HUES64 (cell line): Measurements from ENCODE around the gene TMEM45A.
"Not testable (repeated sequence)": the region's sequence is repeated elsewhere in the genome, so short reads cannot be mapped to it uniquely, and the experiment has no call there.

Experiments
- H3K27ac ChIP-seq: 2 replicates; pipeline ENCODE4 v1.7.0; 2013; ENCODE audit warnings: low read depth, low read length, inconsistent platforms
- H3K27me3 ChIP-seq: 2 replicates; pipeline ENCODE4 v1.6.1; 2013; ENCODE audit warnings: mild to moderate bottlenecking, low read length; ENCODE audit not compliant: insufficient read depth
- H3K36me3 ChIP-seq: 2 replicates; pipeline ENCODE4 v1.6.1; 2013; ENCODE audit warnings: mild to moderate bottlenecking, low read length; ENCODE audit not compliant: insufficient read depth
- H3K4me1 ChIP-seq: 2 replicates; pipeline ENCODE4 v1.6.1; 2013; ENCODE audit warnings: mild to moderate bottlenecking, low read length, moderate library complexity; ENCODE audit not compliant: insufficient read depth
- H3K4me3 ChIP-seq: 2 replicates; pipeline ENCODE4 v1.5.1; 2013; ENCODE audit warnings: mild to moderate bottlenecking, low read length, moderate library complexity
- H3K9ac ChIP-seq: 2 replicates; pipeline ENCODE4 v1.6.1; 2013; ENCODE audit warnings: mild to moderate bottlenecking, low read depth, low read length
- H3K9me3 ChIP-seq: 2 replicates; pipeline ENCODE4 v1.6.1; 2013; ENCODE audit warnings: low read depth, low read length; ENCODE audit not compliant: insufficient read depth
- WGBS: fragments of 150-250, 120-280 bp; methylation state at CpG from one replicate; pipeline ENCODE4 v1.1.7; 2013; ENCODE audit warnings: missing lambda C conversion rate; 5-methylcytosine and 5-hydroxymethylcytosine counted together

The TMEM45A gene

DNA sequence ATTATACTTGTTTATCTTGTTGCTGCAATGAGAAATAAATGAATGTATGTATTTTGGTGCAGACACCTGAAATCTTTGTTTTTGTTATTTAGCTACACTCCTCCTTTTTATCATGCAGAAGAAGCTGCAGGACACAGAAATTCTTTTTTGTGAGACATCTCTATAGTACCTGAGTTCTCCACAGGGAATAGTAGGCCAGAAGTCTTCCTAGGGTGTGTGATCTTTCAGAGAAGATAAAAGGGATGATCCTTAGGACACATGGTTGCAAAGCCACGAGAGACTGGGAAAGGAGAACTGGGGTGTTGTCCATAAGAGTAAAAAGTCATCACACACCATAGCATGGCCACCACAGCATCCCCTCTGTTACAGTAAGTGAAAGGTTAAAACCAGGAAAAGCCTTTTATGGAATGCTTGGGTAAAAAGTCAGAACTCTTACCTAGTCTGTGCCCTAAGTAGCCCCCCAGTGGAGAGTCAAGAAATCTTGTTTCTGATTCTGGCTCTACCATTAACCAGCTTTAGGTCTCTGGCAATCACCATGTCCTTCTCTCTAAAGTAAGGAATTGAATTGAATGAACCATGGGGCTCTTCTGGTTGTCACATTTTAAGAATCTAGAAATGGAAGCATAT, 85.1 kb downstream of the TMEM45A start:
- Histone ChIP-seq H3K27ac (no peak overlapping the region), H3K4me3 (no peak overlapping the region), H3K4me1 (peaks cover 12% of the 10 kb centered on the region), H3K27me3 (no peaks in the 10 kb centered on the region), H3K9ac (no peak overlapping the region), H3K9me3 (no peaks in the 10 kb centered on the region), H3K36me3 (no peaks in the 10 kb centered on the region)
- WGBS, result no CpG with 5 or more reads among the region's 1 CpG

DNA sequence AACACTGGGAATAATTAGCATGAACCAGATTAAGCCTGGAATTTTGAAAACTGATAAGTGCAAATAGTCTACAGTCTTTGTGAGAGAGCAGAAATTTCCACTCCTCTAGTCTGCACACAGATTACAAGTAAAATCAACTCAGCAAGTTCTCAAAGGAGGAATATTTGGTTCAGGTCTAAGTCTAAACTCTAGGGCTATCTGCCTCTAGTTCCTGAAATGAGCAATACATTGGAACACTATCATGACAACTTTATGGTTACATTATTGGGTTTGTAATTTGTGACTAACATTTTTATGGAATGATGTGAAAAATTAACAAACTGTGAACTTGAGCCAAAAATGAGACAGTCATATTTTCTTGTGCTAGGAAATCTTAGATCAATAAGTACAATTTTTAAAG, 86.2 kb downstream of the TMEM45A start:
- no peak overlapping the region for H3K4me3 ChIP-seq
- H3K27me3 ChIP-seq, result no peaks in the 10 kb centered on the region

DNA sequence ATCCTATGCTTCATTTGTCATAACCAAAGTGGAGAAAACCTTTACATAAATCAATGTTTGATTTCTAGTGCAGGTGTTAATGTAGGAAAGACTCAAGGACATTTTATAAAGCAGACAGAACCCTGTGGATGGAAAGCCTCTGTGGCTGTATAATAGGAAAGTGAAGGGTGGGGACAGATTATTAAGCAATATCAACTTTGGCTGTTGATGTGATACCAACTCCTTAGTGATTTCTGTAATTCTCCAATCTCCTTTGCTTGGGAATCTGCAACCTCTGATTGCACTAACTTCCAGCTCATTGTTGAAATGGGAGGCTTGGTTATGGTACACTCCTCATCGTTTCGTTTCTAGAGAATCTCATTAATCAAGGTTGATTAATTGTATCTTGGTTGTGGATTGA, 87.7 kb downstream of the TMEM45A start:
- WGBS, result 98% methylated on average over 2 of the region's 2 CpGs
- Histone ChIP-seq H3K9me3 (0 out of 2 replicates have a peak, but pooled peaks cover under 1% of the 10 kb centered on the region), H3K4me3 (no peak overlapping the region), H3K4me1 (peaks cover 12% of the 10 kb centered on the region), H3K36me3 (no peaks in the 10 kb centered on the region), H3K9ac (no peak overlapping the region), H3K27ac (no peak overlapping the region), H3K27me3 (no peaks in the 10 kb centered on the region)

More for the DNA sequence above, 86.2 kb downstream of the TMEM45A start:
- H3K36me3 ChIP-seq, result no peaks in the 10 kb centered on the region
- no peak overlapping the region for H3K27ac ChIP-seq
- no peaks in the 10 kb centered on the region for H3K9me3 ChIP-seq
- peaks cover 12% of the 10 kb centered on the region for H3K4me1 ChIP-seq
- no peak overlapping the region for H3K9ac ChIP-seq

DNA sequence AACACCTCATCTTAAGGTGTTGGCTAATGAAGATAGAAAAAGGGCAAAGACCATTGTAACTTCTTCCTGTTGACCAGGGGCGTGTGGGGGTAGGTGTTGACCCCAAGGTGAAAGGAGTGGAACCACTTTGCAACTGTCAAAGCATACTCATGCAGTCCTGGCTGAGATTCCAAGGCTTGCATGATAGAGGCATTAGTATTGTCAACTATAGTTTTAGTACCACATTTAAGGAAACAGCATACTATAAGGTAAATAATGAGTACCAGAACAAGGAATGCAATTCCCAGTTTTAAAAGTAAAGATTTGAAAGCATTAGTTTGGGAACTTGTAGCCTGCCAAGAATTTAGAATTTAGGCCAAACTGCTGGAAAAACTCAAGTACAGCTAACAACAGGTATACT, 89.2 kb downstream of the TMEM45A start:
- 92% methylated on average over 1 of the region's 1 CpG for WGBS
- H3K4me1 ChIP-seq, result peaks cover 11% of the 10 kb centered on the region
- H3K9me3 ChIP-seq, result peaks cover 8% of the 10 kb centered on the region; the same call in 1 of the 2 replicates
- H3K4me3 ChIP-seq, result no peak overlapping the region
- no peak overlapping the region for H3K27ac ChIP-seq
- no peak overlapping the region for H3K9ac ChIP-seq
- H3K27me3 ChIP-seq, result no peaks in the 10 kb centered on the region
- H3K36me3 ChIP-seq, result no peaks in the 10 kb centered on the region

DNA sequence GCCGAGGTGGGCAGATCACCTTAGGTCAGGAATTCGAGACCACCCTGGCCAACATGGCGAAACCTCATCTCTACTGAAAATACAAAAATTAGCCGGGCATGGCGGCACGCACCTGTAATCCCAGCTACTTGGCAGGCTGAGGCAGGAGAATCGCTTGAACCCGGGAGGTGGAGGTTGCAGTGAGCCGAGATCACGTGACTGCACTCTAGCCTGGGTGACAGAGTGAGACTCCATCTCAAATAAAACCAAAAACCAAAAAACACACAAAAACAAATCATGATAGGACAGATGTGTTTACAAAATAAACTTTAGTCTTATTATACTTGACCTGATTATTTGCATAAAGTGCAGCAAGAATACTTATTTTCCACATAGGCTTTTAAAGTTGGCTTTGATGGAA, 89.7 kb downstream of the TMEM45A start:
- 96% methylated on average over 10 of the region's 10 CpGs for WGBS
- not testable (repeated sequence) for H3K27me3 ChIP-seq, H3K27ac ChIP-seq, H3K36me3 ChIP-seq, H3K4me3 ChIP-seq, H3K9ac ChIP-seq, H3K4me1 ChIP-seq
- peaks cover 10% of the 10 kb centered on the region; the same call in 1 of the 2 replicates for H3K9me3 ChIP-seq

DNA sequence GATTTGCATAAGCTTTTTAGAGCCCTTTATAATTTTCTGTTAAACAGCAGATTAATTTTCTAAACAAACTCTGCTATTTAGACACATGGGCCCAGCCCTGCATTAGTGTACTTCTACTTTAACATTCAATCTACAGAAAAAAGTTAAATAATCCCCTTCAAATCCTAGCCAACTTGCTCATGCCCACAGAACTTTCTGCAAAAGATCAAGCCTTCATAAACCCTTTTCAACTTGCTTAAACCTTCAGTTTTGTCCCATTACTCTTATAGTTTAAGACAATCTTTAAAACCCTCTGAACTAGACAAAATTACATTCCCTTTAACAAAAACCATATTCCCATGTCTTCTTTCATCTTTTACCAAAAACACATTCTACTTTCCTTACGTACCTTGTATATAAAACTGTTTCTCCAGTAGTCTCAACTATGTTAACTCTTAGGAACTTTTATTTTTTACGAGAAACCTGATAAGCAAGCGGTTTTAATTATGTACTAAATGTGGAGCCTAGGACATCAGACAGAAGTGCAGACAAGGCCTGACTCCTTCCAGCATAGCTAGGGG, 91.8 kb downstream of the TMEM45A start:
- peaks cover 12% of the 10 kb centered on the region; the same call in 1 of the 2 replicates for H3K9me3 ChIP-seq
- no peaks in the 10 kb centered on the region for H3K27me3 ChIP-seq
- no peak overlapping the region for H3K9ac ChIP-seq
- H3K36me3 ChIP-seq, result no peaks in the 10 kb centered on the region
- no peak overlapping the region for H3K4me3 ChIP-seq
- WGBS, result 99% methylated on average over 3 of the region's 3 CpGs
- H3K27ac ChIP-seq, result no peak overlapping the region
- H3K4me1 ChIP-seq, result no peaks in the 10 kb centered on the region

DNA sequence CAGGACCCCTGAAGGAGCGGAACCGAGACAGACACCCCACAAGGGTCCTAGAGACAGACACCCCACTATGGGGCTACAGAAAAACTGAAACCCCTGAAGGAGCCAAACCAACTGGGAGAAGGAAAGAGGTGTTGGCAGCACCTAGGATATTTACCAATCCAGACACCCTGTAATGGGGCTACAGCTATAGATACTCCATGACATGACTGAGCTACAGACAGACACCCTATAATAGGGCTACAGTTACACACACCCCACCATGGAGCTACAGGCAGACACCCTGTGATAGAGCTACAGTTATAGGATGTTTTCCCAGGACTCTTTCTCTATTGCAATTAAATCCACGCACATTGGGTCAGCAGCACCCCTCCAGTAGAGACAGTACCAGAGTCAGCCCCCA, 94.4 kb downstream of the TMEM45A start:
- Histone ChIP-seq H3K27me3 (no peaks in the 10 kb centered on the region), H3K9ac (no peak overlapping the region), H3K4me3 (no peak overlapping the region), H3K9me3 (peaks cover 12% of the 10 kb centered on the region; the same call in 1 of the 2 replicates), H3K36me3 (no peaks in the 10 kb centered on the region), H3K27ac (no peak overlapping the region), H3K4me1 (no peaks in the 10 kb centered on the region)
- 88% methylated on average over 3 of the region's 3 CpGs for WGBS

DNA sequence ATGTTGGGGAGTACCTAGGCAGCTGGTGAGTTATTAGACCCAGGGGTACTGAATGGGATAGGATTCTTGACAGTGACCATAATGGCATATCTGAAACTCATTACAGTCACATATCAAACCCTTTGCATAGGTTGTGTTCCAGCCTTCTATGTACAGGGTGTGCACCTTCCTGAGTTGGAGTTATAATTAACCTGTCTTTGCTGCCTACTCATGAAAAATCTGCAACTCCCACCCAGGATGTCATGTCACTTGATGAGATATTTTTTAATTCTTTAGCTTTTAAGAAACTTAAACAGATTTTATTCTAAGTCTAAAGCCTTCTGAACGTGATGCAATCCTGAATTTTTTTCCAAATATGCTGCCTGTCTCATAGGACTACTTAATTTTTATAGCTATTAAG, 95.8 kb downstream of the TMEM45A start:
- H3K9me3 ChIP-seq, result peaks cover 12% of the 10 kb centered on the region; the same call in 1 of the 2 replicates
- no peaks in the 10 kb centered on the region for H3K27me3 ChIP-seq
- H3K4me1 ChIP-seq, result no peaks in the 10 kb centered on the region
- H3K4me3 ChIP-seq, result no peak overlapping the region
- no peak overlapping the region for H3K27ac ChIP-seq
- H3K9ac ChIP-seq, result no peak overlapping the region
- H3K36me3 ChIP-seq, result no peaks in the 10 kb centered on the region
- WGBS, result 80% methylated on average over 1 of the region's 1 CpG

DNA sequence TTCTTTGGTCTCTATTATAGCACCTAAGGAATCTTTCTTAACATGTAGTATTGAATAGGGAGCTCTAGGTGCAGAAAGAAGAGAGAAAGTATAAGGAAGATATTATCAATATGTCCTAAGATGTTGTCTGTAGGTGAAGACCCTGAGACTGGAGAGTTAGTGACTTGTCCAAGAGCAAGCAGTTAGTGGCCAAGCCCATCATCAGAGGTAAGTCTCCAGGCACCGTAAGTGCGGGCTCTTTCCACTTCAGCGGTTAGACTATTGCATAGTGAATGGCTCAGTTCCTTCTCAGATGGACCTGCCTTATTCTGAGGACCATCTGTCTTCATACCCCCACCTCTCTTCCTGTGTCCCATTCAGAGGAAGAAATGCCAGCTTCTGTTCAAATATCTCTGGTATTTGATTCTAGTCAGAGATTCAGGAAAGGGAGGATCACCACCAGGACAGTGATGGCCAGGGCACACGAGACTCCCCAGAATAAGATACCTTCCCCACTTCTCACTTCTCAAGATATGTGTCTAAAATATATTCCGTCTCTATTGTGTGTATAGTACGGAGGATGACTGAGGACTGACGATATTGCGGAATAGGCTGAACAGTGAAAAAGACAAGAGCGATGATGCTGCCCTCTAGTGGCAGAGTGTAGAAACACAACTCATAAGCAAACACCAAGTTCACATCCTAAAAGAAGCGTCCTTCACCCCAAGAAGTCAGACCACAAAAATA, 97.9 kb downstream of the TMEM45A start:
- Histone ChIP-seq H3K9me3 (peaks cover 10% of the 10 kb centered on the region; the same call in 1 of the 2 replicates), H3K4me1 (no peaks in the 10 kb centered on the region), H3K4me3 (peak overlapping the region; percentile 32), H3K9ac (no peak overlapping the region), H3K27me3 (no peaks in the 10 kb centered on the region), H3K36me3 (no peaks in the 10 kb centered on the region), H3K27ac (no peak overlapping the region)
- WGBS, result 63% methylated on average over 5 of the region's 10 CpGs

DNA sequence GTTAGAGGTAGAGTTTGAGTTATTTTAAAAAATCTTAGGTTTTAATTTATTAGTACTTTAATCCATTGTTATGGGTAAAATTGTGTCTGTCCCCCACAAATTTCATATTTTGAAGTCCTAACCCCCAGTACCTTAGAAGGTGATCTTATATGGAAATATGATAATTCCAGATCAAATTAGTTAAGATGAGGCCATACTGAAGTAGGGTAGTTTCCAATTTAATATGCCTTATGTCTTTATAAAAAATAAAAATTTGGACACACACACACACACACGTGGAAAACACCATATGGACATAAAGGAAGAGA, 98.4 kb downstream of the TMEM45A start:
- Histone ChIP-seq H3K27me3 (no peaks in the 10 kb centered on the region), H3K36me3 (no peaks in the 10 kb centered on the region), H3K27ac (no peak overlapping the region), H3K4me1 (no peaks in the 10 kb centered on the region), H3K9me3 (peaks cover 5% of the 10 kb centered on the region; the same call in 1 of the 2 replicates), H3K4me3 (no peak overlapping the region), H3K9ac (no peak overlapping the region)
- WGBS, result no CpG with 5 or more reads among the region's 1 CpG

DNA sequence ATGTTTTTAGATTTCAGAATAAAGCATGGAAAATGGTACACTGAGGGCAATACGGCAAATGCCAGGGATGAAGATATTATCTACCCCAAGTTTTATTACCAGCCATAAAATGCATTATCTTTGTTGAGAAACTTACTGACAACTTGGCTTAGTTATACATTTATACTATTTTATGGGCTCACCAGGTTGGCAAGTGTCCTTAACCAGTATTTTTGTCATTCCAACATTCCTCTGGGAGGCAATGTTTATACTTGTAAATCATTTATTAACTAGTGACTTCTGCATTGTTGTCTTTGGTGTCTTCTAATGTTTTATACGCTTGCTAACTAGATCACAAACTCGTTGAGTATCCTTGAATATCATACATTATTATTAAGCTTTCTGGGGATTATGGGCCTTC, 99.0 kb downstream of the TMEM45A start:
- 100% methylated on average over 1 of the region's 3 CpGs for WGBS
- H3K4me3 ChIP-seq, result no peak overlapping the region
- no peaks in the 10 kb centered on the region for H3K36me3 ChIP-seq
- H3K9ac ChIP-seq, result no peak overlapping the region
- no peaks in the 10 kb centered on the region for H3K4me1 ChIP-seq
- H3K27me3 ChIP-seq, result no peaks in the 10 kb centered on the region
- H3K27ac ChIP-seq, result no peak overlapping the region
- H3K9me3 ChIP-seq, result peaks cover 4% of the 10 kb centered on the region; the same call in 1 of the 2 replicates
